HepG2 (cell line): Measurements from ENCODE around the gene GREM2. TPM values are rescaled to one million over a fixed set of nuclear protein-coding genes. Genes with fewer than 3 reads are reported as not detected.

Experiments used
- ATAC-seq: fragments of 200-7000 bp; cut with Tn5 transposase; 3 replicates; pipeline ENCODE4 v1.9.1; 2020; ENCODE audit warnings: mild to moderate bottlenecking, moderate library complexity
- BruUV-seq: library from RNA; stranded (reverse); fragments of 400-500 nt; replicated peaks from 2 replicates; lab custom pipeline; 2021; lab: Mats Ljungman, UMichigan
- CTCF ChIA-PET: fragments of 300-600 bp; formaldehyde crosslinking; extraction: SDS; loops from one replicate; lab custom pipeline; 2021; ENCODE audit warnings: low total read pairs, inconsistent platforms, low intra/inter-chr PET ratio; lab: Yijun Ruan, JAX
- POLR2A ChIA-PET: fragments of 350-600 bp; sonication (Branson Sonifier 250); formaldehyde crosslinking; loops from one replicate; lab custom pipeline; 2020; ENCODE audit warnings: antibody characterized with exemption, inconsistent platforms; lab: Yijun Ruan, JAX
- DNase-seq: peaks from one replicate; pipeline ENCODE4 v3.0.0-alpha.2; 2015; ENCODE audit warnings: low spot score
- FAIRE-seq: peaks from 3 replicates; lab custom pipeline; 2011; peaks lifted over from hg19 to GRCh38; lab: Jason Lieb, UNC
- H2AFZ ChIP-seq: one replicate; pipeline ENCODE4 v1.6.1; 2011; ENCODE audit warnings: low read length, inconsistent platforms
- H3K27ac ChIP-seq: fragments of 300-600 bp; 3 replicates; pipeline ENCODE4 v1.8.0; 2011; ENCODE audit warnings: mixed run types, mild to moderate bottlenecking, mixed read lengths, low read length, inconsistent platforms; ENCODE audit not compliant: insufficient read depth; ENCODE audit errors: extremely low read length
- H3K27me3 ChIP-seq, 2 experiments: fragments of 200-600 bp in 1 of 2; 2 replicates in 1 of 2; 3 replicates in 1 of 2; pipeline versions ENCODE4 v1.6.0 to v1.8.0; 2011; ENCODE audit warnings: low read length in 2 of 2, mild to moderate bottlenecking in 2 of 2, moderate library complexity in 2 of 2, inconsistent platforms in 1 of 2; ENCODE audit not compliant: insufficient read depth in 2 of 2, control insufficient read depth in 1 of 2
- H3K36me3 ChIP-seq, 2 experiments: fragments of 200-600 bp in 1 of 2; replicated peaks in 1 of 2; 2 replicates in 1 of 2; 3 replicates in 1 of 2; pipeline versions ENCODE4 v1.5.1 to v1.8.0; 2011; ENCODE audit warnings: low read length in 2 of 2, inconsistent platforms in 1 of 2; ENCODE audit not compliant: insufficient read depth in 2 of 2, control insufficient read depth in 1 of 2
- H3K4me1 ChIP-seq: 2 replicates; pipeline ENCODE4 v1.5.1; 2012; ENCODE audit warnings: low read length, inconsistent platforms; ENCODE audit not compliant: insufficient read depth
- H3K4me2 ChIP-seq: 2 replicates; pipeline ENCODE4 v1.6.0; 2011; ENCODE audit warnings: low read depth, low read length, inconsistent platforms
- H3K4me3 ChIP-seq, 3 experiments: fragments of 200-600 bp in 1 of 3; sonication (generic), shearing (Covaris generic) in 1 of 3; replicated peaks in 1 of 3; 2 replicates each; pipeline ENCODE4 v1.5.1; 2011 to 2016; ENCODE audit warnings: low read length in 3 of 3, inconsistent platforms in 2 of 3, low read depth in 2 of 3, mild to moderate bottlenecking in 2 of 3, control low read depth in 1 of 3, mixed read lengths in 1 of 3; ENCODE audit not compliant: insufficient read depth in 1 of 3
- H3K79me2 ChIP-seq: one replicate; pipeline ENCODE4 v1.6.1; 2011; ENCODE audit warnings: low read length, inconsistent platforms; ENCODE audit not compliant: insufficient read depth
- H3K9ac ChIP-seq: 2 replicates; pipeline ENCODE4 v1.6.0; 2011; ENCODE audit warnings: mild to moderate bottlenecking, low read depth, low read length, inconsistent platforms; ENCODE audit not compliant: insufficient read depth
- H3K9me3 ChIP-seq: 2 replicates; pipeline ENCODE4 v1.5.1; 2012; ENCODE audit warnings: mild to moderate bottlenecking, low read length
- H4K20me1 ChIP-seq: 2 replicates; pipeline ENCODE4 v1.6.0; 2011; ENCODE audit warnings: inconsistent platforms, mild to moderate bottlenecking, low read length, moderate library complexity; ENCODE audit not compliant: insufficient read depth
- FOSL2 ChIP-seq: sonication (generic); formaldehyde crosslinking; IDR thresholded peaks from 2 replicates; pipeline ENCODE4 v1.4.0; 2020; ENCODE audit warnings: missing genetic modification reagents
- FOXA3 ChIP-seq: IDR thresholded peaks from 2 replicates; pipeline ENCODE4 v1.6.1; 2016; ENCODE audit warnings: missing genetic modification reagents, missing compliant biosample characterization
- FOXK1 ChIP-seq: sonication (generic); formaldehyde crosslinking; IDR thresholded peaks from 2 replicates; pipeline ENCODE4 v1.4.0; 2020; ENCODE audit warnings: low read depth, missing genetic modification reagents, borderline replicate concordance
- GPBP1L1 ChIP-seq: sonication (generic); formaldehyde crosslinking; IDR thresholded peaks from 2 replicates; pipeline ENCODE4 v1.5.0; 2020; ENCODE audit warnings: mild to moderate bottlenecking, missing genetic modification reagents
- HNF4G ChIP-seq, 2 experiments: sonication (generic) in 1 of 2; formaldehyde crosslinking in 1 of 2; IDR thresholded peaks; 2 replicates each; pipeline versions ENCODE4 v1.4.0 to v1.6.1; 2011 to 2020; ENCODE audit warnings: borderline replicate concordance in 2 of 2, low read depth in 2 of 2, mild to moderate bottlenecking in 2 of 2, low read length in 1 of 2, missing genetic modification reagents in 1 of 2, moderate library complexity in 1 of 2
- MAFF ChIP-seq: IDR thresholded peaks from 2 replicates; pipeline ENCODE4 v1.6.1; 2011; ENCODE audit warnings: low read depth, low read length, improper control_type of control experiment
- RELA ChIP-seq: sonication (generic); formaldehyde crosslinking; IDR thresholded peaks from 2 replicates; pipeline ENCODE4 v1.4.0; 2020; ENCODE audit warnings: missing genetic modification reagents
- SKI ChIP-seq: fragments of 450-650 bp; IDR thresholded peaks from one replicate; pipeline ENCODE4 v1.6.1; 2018; ENCODE audit warnings: mild to moderate bottlenecking; ENCODE audit not compliant: partially characterized antibody
- ZBTB40 ChIP-seq, 2 experiments: fragments of 450-650 bp in 1 of 2; sonication (generic) in 1 of 2; formaldehyde crosslinking in 1 of 2; IDR thresholded peaks; 2 replicates each; pipeline versions ENCODE4 v1.6.1 to v1.8.0; 2016 to 2022; ENCODE audit warnings: antibody characterized with exemption in 1 of 2, mild to moderate bottlenecking in 1 of 2, missing genetic modification reagents in 1 of 2
- ZNF12 ChIP-seq: sonication (generic); formaldehyde crosslinking; IDR thresholded peaks from 2 replicates; pipeline ENCODE4 v1.5.0; 2020; ENCODE audit warnings: missing genetic modification reagents
- ZNF891 ChIP-seq: sonication (generic); formaldehyde crosslinking; IDR thresholded peaks from 2 replicates; pipeline ENCODE4 v1.5.0; 2020; ENCODE audit warnings: mild to moderate bottlenecking, missing genetic modification reagents
- WGBS: methylation state at CpG from one replicate; pipeline ENCODE4 v1.1.6; 2017; ENCODE audit warnings: low lambda C conversion rate; 5-methylcytosine and 5-hydroxymethylcytosine counted together
- in situ Hi-C: cut with HindIII; loops from 2 replicates; pipeline ENCODE4 v1.10.0; 2017; ENCODE audit warnings: low pct_unique_long_range_greater_than_20kb; ENCODE audit not compliant: extremely low pct_ligation_motif_present
- intact Hi-C: fragments of 100-400 bp; cut with micrococcal nuclease; formaldehyde crosslinking; loops from one replicate; pipeline ENCODE4 v1.10.0; 2022; ENCODE audit not compliant: unreplicated experiment
- polyA plus RNA-seq, 8 experiments: library from polyadenylated mRNA; depleted of rRNA in 3 of 8; stranded (reverse) in 7 of 8; unstranded in 1 of 8; fragments of >200 nt; fragmentation: Illumina TruSeq in 4 of 8; extraction: Trizol in 4 of 8; gene quantifications; 2 replicates each; pipeline versions ENCODE4 v1.2.1 to v1.2.3, GENCODE V29; 2011 to 2016; ENCODE audit warnings: low read depth in 4 of 8, missing spikeins in 1 of 8, mixed read lengths in 1 of 8; ENCODE audit not compliant: insufficient read depth in 1 of 8
- total RNA-seq, 5 experiments: library from RNA; depleted of rRNA; stranded (reverse); fragments of >200 nt; fragmentation: Illumina TruSeq; extraction: Trizol; gene quantifications; 2 replicates each; pipeline ENCODE4 v1.2.3, GENCODE V29; 2016; ENCODE audit warnings: low read depth in 1 of 5

GREM2 gene
- total and polyA plus RNA-seq, 2 of the 13 experiments (the other 11 are each of a cell fraction or from before 2014, with no cell fraction given) = 0.07 TPM; not detected in 1

- TF ChIP-seq HNF4G (IDR thresholded peaks at IDR 0.05; ENCODE audit: borderline replicate concordance, low read depth, low read length) (no peak), HNF4G (CRISPR knock-in tag; IDR thresholded peaks at IDR 0.05; ENCODE audit: borderline replicate concordance, low read depth) (no peak), ZNF12 (peak; percentile 92), RELA (no peak), FOSL2 (CRISPR knock-in tag) (peak; percentile 43), FOXA3 (0 out of 2 replicates have a peak, but pooled peaks have one; percentile 13), FOXK1 (CRISPR knock-in tag) (0 out of 2 replicates have a peak, but pooled peaks have one; percentile 16), MAFF (peak; percentile 59), SKI (no peak)
- TF ChIP-seq, all 625 proteins: peak for 18
Observed at GRCh38 chr1:240562111-240562590, 49.8 kb downstream of the GREM2 start (continued).

- BruUV-seq = no TSS peak
- CTCF ChIA-PET = no interaction called here
- no peak for ATAC-seq
Observed at GRCh38 chr1:240559781-240560180, 52.2 kb downstream of the GREM2 start.

More at GRCh38 chr1:240559781-240560180, 52.2 kb downstream of the GREM2 start:
- TF ChIP-seq RELA = no peak
- TF ChIP-seq GPBP1L1 (CRISPR knock-in tag) = no peak
- TF ChIP-seq ZNF891 = no peak
- no peak for TF ChIP-seq ZBTB40 (IDR thresholded peaks at IDR 0.05)
- TF ChIP-seq ZBTB40 (CRISPR knock-in tag; IDR thresholded peaks at IDR 0.05) = no peak
- 85% methylated on average over 5 of the region's 5 CpGs for WGBS
- H3K27ac ChIP-seq = no peak overlapping the region
- no peak for DNase-seq
- H3K79me2 ChIP-seq = no peaks in the 10 kb centered on the region
- POLR2A ChIA-PET = no interaction called here
- no peak overlapping the region for H3K4me3 ChIP-seq
- in situ Hi-C loops = no loop called here
- FAIRE-seq = no peak
- peaks cover 12% of the 10 kb centered on the region; the same call in 1 of the 2 replicates for H3K4me1 ChIP-seq
- H3K27me3 ChIP-seq = no peaks in the 10 kb centered on the region
- H3K9me3 ChIP-seq = no peaks in the 10 kb centered on the region
- no peaks in the 10 kb centered on the region for H4K20me1 ChIP-seq
- H3K9ac ChIP-seq = no peak overlapping the region
- no peaks in the 10 kb centered on the region for H3K36me3 ChIP-seq
- no peak overlapping the region for H3K4me2 ChIP-seq
- no peak overlapping the region for H2AFZ ChIP-seq
- intact Hi-C loops = no loop called here
